Measurements from ENCODE around the gene RBX1.

- TF ChIP-seq, protein P1, sequence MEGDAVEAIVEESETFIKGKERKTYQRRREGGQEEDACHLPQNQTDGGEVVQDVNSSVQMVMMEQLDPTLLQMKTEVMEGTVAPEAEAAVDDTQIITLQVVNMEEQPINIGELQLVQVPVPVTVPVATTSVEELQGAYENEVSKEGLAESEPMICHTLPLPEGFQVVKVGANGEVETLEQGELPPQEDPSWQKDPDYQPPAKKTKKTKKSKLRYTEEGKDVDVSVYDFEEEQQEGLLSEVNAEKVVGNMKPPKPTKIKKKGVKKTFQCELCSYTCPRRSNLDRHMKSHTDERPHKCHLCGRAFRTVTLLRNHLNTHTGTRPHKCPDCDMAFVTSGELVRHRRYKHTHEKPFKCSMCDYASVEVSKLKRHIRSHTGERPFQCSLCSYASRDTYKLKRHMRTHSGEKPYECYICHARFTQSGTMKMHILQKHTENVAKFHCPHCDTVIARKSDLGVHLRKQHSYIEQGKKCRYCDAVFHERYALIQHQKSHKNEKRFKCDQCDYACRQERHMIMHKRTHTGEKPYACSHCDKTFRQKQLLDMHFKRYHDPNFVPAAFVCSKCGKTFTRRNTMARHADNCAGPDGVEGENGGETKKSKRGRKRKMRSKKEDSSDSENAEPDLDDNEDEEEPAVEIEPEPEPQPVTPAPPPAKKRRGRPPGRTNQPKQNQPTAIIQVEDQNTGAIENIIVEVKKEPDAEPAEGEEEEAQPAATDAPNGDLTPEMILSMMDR (conservative IDR thresholded peaks at IDR 0.05 in 1 of 2, IDR thresholded peaks at IDR 0.05 in 1 of 2; ENCODE audit: extremely low read depth in 1 of 2, insufficient read depth in 1 of 2, low read depth in 1 of 2, low read length in 2 of 2) = no peak
- TF ChIP-seq EZH2 (IDR thresholded peaks at IDR 0.05; ENCODE audit: borderline replicate concordance, low read length) = no peak
These were observed 51.9 kb downstream of the RBX1 start for GRCh38 chr22:41003066-41003465.
